Measurements from ENCODE around the gene NOS1. TPM values are rescaled to one million over a fixed set of nuclear protein-coding genes. Genes with fewer than 3 reads are reported as not detected.

NOS1 gene
- polyA plus RNA-seq, 4 donors, result under 0.01 to 0.79 (median 0.27) TPM; not detected in 1

GRCh38 chr12:117333331-117333881, 28.0 kb downstream of the NOS1 start:
- WGBS, 3 donors, result 25 to 65% (median 34%) methylated on average over 13 of the region's 13 CpGs
- Histone ChIP-seq H3K4me1 (ENCODE audit: control insufficient read depth in 3 of 3, insufficient read depth in 2 of 3, low read depth in 1 of 3, low read length in 2 of 3) (no peaks in the 10 kb centered on the region), H3K4me3 (ENCODE audit: low read depth in 1 of 3, low read length in 3 of 3) (no peak overlapping the region), H3K9me3 (ENCODE audit: control insufficient read depth in 2 of 2, insufficient read depth in 1 of 2, low read depth in 1 of 2, low read length in 1 of 2) (no peaks in the 10 kb centered on the region), H3K27ac (ENCODE audit: low read depth in 1 of 3, low read length in 2 of 3) (no peak overlapping the region), H3K36me3 (ENCODE audit: control insufficient read depth in 3 of 3, insufficient read depth in 2 of 3, low read depth in 1 of 3, low read length in 3 of 3) (no peaks in the 10 kb centered on the region), H3K27me3 (ENCODE audit: control insufficient read depth in 3 of 3, insufficient read depth in 3 of 3, low read length in 3 of 3) (peaks cover 0 to 7% (median 4%) of the 10 kb centered on the region in 3 donors)
- FAIRE-seq (no peak), DNase-seq (no peak)

GRCh38 chr12:117331691-117332090, 29.7 kb downstream of the NOS1 start:
- no peak for DNase-seq
- FAIRE-seq, result no peak

GRCh38 chr12:117330441-117331113, 30.8 kb downstream of the NOS1 start:
- no peak for FAIRE-seq
- no peaks in the 10 kb centered on the region for H3K9me3 ChIP-seq (ENCODE audit: control insufficient read depth in 2 of 2, insufficient read depth in 1 of 2, low read depth in 1 of 2, low read length in 1 of 2)
- 85 to 91% (median 88%) methylated on average over 27 of the region's 27 CpGs for whole genome bisulfite sequencing, 3 donors

More at GRCh38 chr12:117331691-117332090, 29.7 kb downstream of the NOS1 start:
- no peaks in the 10 kb centered on the region for H3K9me3 ChIP-seq (ENCODE audit: control insufficient read depth in 2 of 2, insufficient read depth in 1 of 2, low read depth in 1 of 2, low read length in 1 of 2)
- no peaks in the 10 kb centered on the region for H3K36me3 ChIP-seq (ENCODE audit: control insufficient read depth in 3 of 3, insufficient read depth in 2 of 3, low read depth in 1 of 3, low read length in 3 of 3)
- peaks cover 0 to 7% (median 4%) of the 10 kb centered on the region in 3 donors for H3K27me3 ChIP-seq (ENCODE audit: control insufficient read depth in 3 of 3, insufficient read depth in 3 of 3, low read length in 3 of 3)
- H3K4me1 ChIP-seq (ENCODE audit: control insufficient read depth in 3 of 3, insufficient read depth in 2 of 3, low read depth in 1 of 3, low read length in 2 of 3), result no peaks in the 10 kb centered on the region
- no peak overlapping the region for H3K27ac ChIP-seq (ENCODE audit: low read depth in 1 of 3, low read length in 2 of 3)
- 48 to 51% (median 51%) methylated on average over 5 of the region's 5 CpGs for WGBS, 3 donors
- no peak overlapping the region for H3K4me3 ChIP-seq (ENCODE audit: low read depth in 1 of 3, low read length in 3 of 3)

GRCh38 chr12:117329756-117330155, 31.7 kb downstream of the NOS1 start:
- Histone ChIP-seq H3K9me3 (ENCODE audit: control insufficient read depth in 2 of 2, insufficient read depth in 1 of 2, low read depth in 1 of 2, low read length in 1 of 2) (no peaks in the 10 kb centered on the region), H3K27me3 (ENCODE audit: control insufficient read depth in 3 of 3, insufficient read depth in 3 of 3, low read length in 3 of 3) (peaks cover 0 to 7% (median 6%) of the 10 kb centered on the region in 3 donors), H3K4me3 (ENCODE audit: low read depth in 1 of 3, low read length in 3 of 3) (no peak overlapping the region), H3K36me3 (ENCODE audit: control insufficient read depth in 3 of 3, insufficient read depth in 2 of 3, low read depth in 1 of 3, low read length in 3 of 3) (no peaks in the 10 kb centered on the region), H3K4me1 (ENCODE audit: control insufficient read depth in 3 of 3, insufficient read depth in 2 of 3, low read depth in 1 of 3, low read length in 2 of 3) (no peaks in the 10 kb centered on the region), H3K27ac (ENCODE audit: low read depth in 1 of 3, low read length in 2 of 3) (no peak overlapping the region)
- no peak for FAIRE-seq
- WGBS, 3 donors, result 81 to 90% (median 83%) methylated on average over 8 of the region's 8 CpGs
- no peak for DNase-seq

More at GRCh38 chr12:117330441-117331113, 30.8 kb downstream of the NOS1 start:
- DNase-seq, result no peak
- no peaks in the 10 kb centered on the region for H3K4me1 ChIP-seq (ENCODE audit: control insufficient read depth in 3 of 3, insufficient read depth in 2 of 3, low read depth in 1 of 3, low read length in 2 of 3)
- no peaks in the 10 kb centered on the region for H3K36me3 ChIP-seq (ENCODE audit: control insufficient read depth in 3 of 3, insufficient read depth in 2 of 3, low read depth in 1 of 3, low read length in 3 of 3)
- peaks cover 0 to 7% (median 6%) of the 10 kb centered on the region in 3 donors for H3K27me3 ChIP-seq (ENCODE audit: control insufficient read depth in 3 of 3, insufficient read depth in 3 of 3, low read length in 3 of 3)
- no peak overlapping the region for H3K27ac ChIP-seq (ENCODE audit: low read depth in 1 of 3, low read length in 2 of 3)
- no peak overlapping the region for H3K4me3 ChIP-seq (ENCODE audit: low read depth in 1 of 3, low read length in 3 of 3)

- DNase-seq (no peak), FAIRE-seq (no peak)
- no peaks in the 10 kb centered on the region for H3K36me3 ChIP-seq (ENCODE audit: control insufficient read depth in 3 of 3, insufficient read depth in 2 of 3, low read depth in 1 of 3, low read length in 3 of 3)
- no peak overlapping the region for H3K4me3 ChIP-seq (ENCODE audit: low read depth in 1 of 3, low read length in 3 of 3)
- WGBS, 3 donors, result 74 to 77% (median 74%) methylated on average over 13 of the region's 13 CpGs
- H3K27ac ChIP-seq (ENCODE audit: low read depth in 1 of 3, low read length in 2 of 3), result no peak overlapping the region
- H3K27me3 ChIP-seq (ENCODE audit: control insufficient read depth in 3 of 3, insufficient read depth in 3 of 3, low read length in 3 of 3), result peaks cover 0 to 5% (median 3%) of the 10 kb centered on the region in 3 donors
- H3K4me1 ChIP-seq (ENCODE audit: control insufficient read depth in 3 of 3, insufficient read depth in 2 of 3, low read depth in 1 of 3, low read length in 2 of 3), result no peaks in the 10 kb centered on the region
- H3K9me3 ChIP-seq (ENCODE audit: control insufficient read depth in 2 of 2, insufficient read depth in 1 of 2, low read depth in 1 of 2, low read length in 1 of 2), result no peaks in the 10 kb centered on the region
Observed at GRCh38 chr12:117328556-117329100, 32.8 kb downstream of the NOS1 start.

GRCh38 chr12:117322428-117322827, 39.0 kb downstream of the NOS1 start:
- FAIRE-seq (no peak), DNase-seq (no peak)
- Histone ChIP-seq H3K4me1 (ENCODE audit: control insufficient read depth in 3 of 3, insufficient read depth in 2 of 3, low read depth in 1 of 3, low read length in 2 of 3) (no peaks in the 10 kb centered on the region), H3K36me3 (ENCODE audit: control insufficient read depth in 3 of 3, insufficient read depth in 2 of 3, low read depth in 1 of 3, low read length in 3 of 3) (no peaks in the 10 kb centered on the region), H3K27ac (ENCODE audit: low read depth in 1 of 3, low read length in 2 of 3) (no peak overlapping the region), H3K9me3 (ENCODE audit: control insufficient read depth in 2 of 2, insufficient read depth in 1 of 2, low read depth in 1 of 2, low read length in 1 of 2) (no peaks in the 10 kb centered on the region), H3K4me3 (ENCODE audit: low read depth in 1 of 3, low read length in 3 of 3) (no peak overlapping the region), H3K27me3 (ENCODE audit: control insufficient read depth in 3 of 3, insufficient read depth in 3 of 3, low read length in 3 of 3) (peaks cover 0 to 3% (median 0%) of the 10 kb centered on the region in 3 donors)
- 52 to 73% (median 55%) methylated on average over 1 of the region's 1 CpG for WGBS, 3 donors

- WGBS, 3 donors, result 55 to 74% (median 58%) methylated on average over 4 of the region's 4 CpGs
- DNase-seq, result no peak
- Histone ChIP-seq H3K4me1 (ENCODE audit: control insufficient read depth in 3 of 3, insufficient read depth in 2 of 3, low read depth in 1 of 3, low read length in 2 of 3) (no peaks in the 10 kb centered on the region), H3K9me3 (ENCODE audit: control insufficient read depth in 2 of 2, insufficient read depth in 1 of 2, low read depth in 1 of 2, low read length in 1 of 2) (no peaks in the 10 kb centered on the region), H3K27me3 (ENCODE audit: control insufficient read depth in 3 of 3, insufficient read depth in 3 of 3, low read length in 3 of 3) (peaks cover 0 to 2% (median 0%) of the 10 kb centered on the region in 3 donors), H3K27ac (ENCODE audit: low read depth in 1 of 3, low read length in 2 of 3) (no peak overlapping the region), H3K36me3 (ENCODE audit: control insufficient read depth in 3 of 3, insufficient read depth in 2 of 3, low read depth in 1 of 3, low read length in 3 of 3) (no peaks in the 10 kb centered on the region), H3K4me3 (ENCODE audit: low read depth in 1 of 3, low read length in 3 of 3) (no peak overlapping the region)
- no peak for FAIRE-seq
Observed at GRCh38 chr12:117321572-117321971, 39.9 kb downstream of the NOS1 start.

- WGBS, 3 donors, result 70 to 73% (median 70%) methylated on average over 9 of the region's 9 CpGs
- FAIRE-seq (no peak), DNase-seq (no peak)
- no peaks in the 10 kb centered on the region for H3K4me1 ChIP-seq (ENCODE audit: control insufficient read depth in 3 of 3, insufficient read depth in 2 of 3, low read depth in 1 of 3, low read length in 2 of 3)
- no peaks in the 10 kb centered on the region for H3K36me3 ChIP-seq (ENCODE audit: control insufficient read depth in 3 of 3, insufficient read depth in 2 of 3, low read depth in 1 of 3, low read length in 3 of 3)
- no peak overlapping the region for H3K4me3 ChIP-seq (ENCODE audit: low read depth in 1 of 3, low read length in 3 of 3)
- no peaks in the 10 kb centered on the region for H3K9me3 ChIP-seq (ENCODE audit: control insufficient read depth in 2 of 2, insufficient read depth in 1 of 2, low read depth in 1 of 2, low read length in 1 of 2)
- H3K27ac ChIP-seq (ENCODE audit: low read depth in 1 of 3, low read length in 2 of 3), result no peak overlapping the region
- no peaks in the 10 kb centered on the region for H3K27me3 ChIP-seq (ENCODE audit: control insufficient read depth in 3 of 3, insufficient read depth in 3 of 3, low read length in 3 of 3)
Observed at GRCh38 chr12:117318591-117318990, 42.8 kb downstream of the NOS1 start.
